OCI-LY3 (cell line): ENCODE measurements around the gene NAXE.

Experiments used
- CTCF ChIP-seq: fragments of 200-600, 300-600 bp; sonication (generic); IDR thresholded peaks from 2 replicates; pipeline ENCODE4 v1.5.1; 2014; ENCODE audit warnings: antibody characterized with exemption, low read length, low read depth
- EZH2phosphoT487 ChIP-seq: fragments of 200-600 bp; shearing (Covaris generic); IDR thresholded peaks from 2 replicates; pipeline ENCODE4 v1.6.1; 2018; ENCODE audit warnings: antibody characterized with exemption, mixed run types, low read depth

GRCh38 chr1:156592158-156592909 lies 758 bp downstream of the NAXE start:
- TF ChIP-seq CTCF (no peak), EZH2phosphoT487 (no peak)
